ENCODE measurements around the gene CTLA4.

The CTLA4 gene

GRCh38 chr2:203890733-203891132 is 23.2 kb downstream of the CTLA4 start:
- DNase-seq: no peak

- DNase-seq: no peak
Observed at GRCh38 chr2:203891474-203891873, 23.9 kb downstream of the CTLA4 start.

GRCh38 chr2:203892207-203892606 is 24.6 kb downstream of the CTLA4 start:
- no peak for DNase-seq

DNA sequence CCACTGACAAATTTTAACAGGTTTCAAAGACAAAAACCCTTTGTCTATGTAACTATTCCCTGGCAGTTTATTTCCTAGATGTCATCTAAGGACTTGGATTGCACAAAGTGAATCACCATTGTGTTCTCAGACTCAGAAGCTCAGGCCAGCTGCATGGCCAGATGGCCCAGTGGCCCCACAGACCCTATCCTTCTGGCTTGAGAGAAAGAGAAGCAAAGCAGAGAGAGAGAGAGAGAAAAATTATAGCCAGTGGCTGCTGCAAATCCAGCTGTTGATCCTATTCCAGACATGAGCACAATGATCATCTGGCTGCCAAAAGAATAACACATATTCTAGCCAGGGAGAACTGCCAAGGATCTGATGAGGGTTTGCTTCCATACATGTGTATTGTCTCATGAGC is 25.8 kb downstream of the CTLA4 start:
- DNase-seq: peak in 28 of 51 donors; percentile 4 to 80 (median 50)

GRCh38 chr2:203893840-203894239 is 26.3 kb downstream of the CTLA4 start:
- DNase-seq: peak in 1 of 51 donors; percentile 67

- no peak for DNase-seq
Observed at GRCh38 chr2:203894262-203894661, 26.7 kb downstream of the CTLA4 start.

DNA sequence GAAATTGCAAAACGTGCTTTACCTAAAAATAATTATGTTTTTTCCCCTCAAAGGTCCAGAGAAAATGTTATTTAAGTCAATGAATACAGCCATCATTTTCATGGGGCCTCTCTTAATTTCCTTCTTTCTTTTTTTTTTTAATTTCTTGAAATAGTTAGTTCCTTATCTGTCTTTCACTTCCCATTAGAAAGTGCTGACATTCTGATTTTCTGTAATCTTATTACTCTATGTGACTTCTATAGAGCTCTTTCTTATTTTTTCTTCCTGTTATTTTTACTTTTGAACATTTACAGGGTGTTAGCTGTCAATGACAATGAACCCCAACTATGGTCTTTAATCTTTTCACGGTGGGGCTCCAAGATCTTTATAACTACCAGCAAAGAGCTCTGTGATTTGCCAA is 30.0 kb downstream of the CTLA4 start:
- DNase-seq: no peak

DNA sequence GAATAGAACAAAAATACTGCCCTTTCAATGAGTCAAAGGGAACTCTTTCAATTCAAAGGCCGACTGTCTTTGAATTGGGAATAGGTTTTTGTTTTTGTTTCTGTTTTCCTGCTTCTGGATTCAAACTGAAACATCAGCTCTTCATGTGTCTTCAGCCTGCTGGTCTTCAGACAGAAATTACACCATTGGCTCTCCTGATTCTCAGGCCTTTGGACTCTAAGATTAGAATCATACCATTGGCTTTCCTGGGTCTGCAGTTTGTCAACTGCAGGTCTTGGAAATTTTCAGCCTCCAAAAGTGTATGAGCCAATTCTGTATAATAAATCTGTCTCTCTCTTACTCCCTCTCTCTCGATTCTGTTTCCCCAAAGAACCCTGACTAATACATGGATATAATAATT is 31.1 kb downstream of the CTLA4 start:
- DNase-seq: no peak

- no peak for DNase-seq
Observed at GRCh38 chr2:203900253-203900652, 32.7 kb downstream of the CTLA4 start.

DNA sequence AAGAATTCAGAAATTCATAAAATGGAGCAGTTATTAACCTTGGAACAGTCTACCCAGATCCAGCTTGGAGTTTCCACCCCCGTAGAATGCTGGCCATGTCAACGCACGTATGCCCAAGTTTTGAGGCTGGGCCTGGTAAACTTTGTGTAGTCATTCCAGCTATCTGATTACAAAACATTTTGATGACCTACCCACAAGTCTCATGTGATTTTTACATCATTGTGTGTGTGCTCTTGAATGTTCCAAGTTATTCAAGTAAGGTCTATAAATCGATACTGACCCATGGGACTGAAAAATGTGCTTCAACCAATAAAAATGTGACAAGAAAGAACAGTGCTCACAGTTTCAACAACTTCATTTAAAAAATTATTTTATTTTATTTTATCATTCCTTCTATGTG is 36.5 kb downstream of the CTLA4 start:
- no peak for DNase-seq

GRCh38 chr2:203905656-203906055 is 38.1 kb downstream of the CTLA4 start:
- DNase-seq: no peak

- DNase-seq: peak in 2 of 51 donors; percentile 1 to 3
Observed at GRCh38 chr2:203908066-203908796, 40.7 kb downstream of the CTLA4 start.

DNA sequence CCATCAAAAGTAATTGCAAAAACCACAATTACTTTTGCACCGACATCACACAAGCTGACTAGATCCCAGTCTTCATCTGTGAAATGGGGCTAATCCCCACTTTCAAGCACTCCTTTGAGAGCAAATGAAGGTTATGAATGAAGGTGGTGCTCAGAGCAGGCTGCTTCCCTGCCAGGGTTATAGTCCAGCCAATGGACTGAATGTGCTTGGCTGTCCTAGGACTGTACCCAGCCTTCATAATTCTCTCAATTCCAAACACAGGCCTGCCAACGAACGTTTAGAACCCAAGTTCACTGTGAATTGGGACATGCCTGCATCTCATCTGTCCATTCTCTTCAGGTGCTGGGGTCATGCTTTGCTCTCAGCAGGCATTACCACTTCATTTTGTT is 41.2 kb downstream of the CTLA4 start:
- DNase-seq: no peak

DNA sequence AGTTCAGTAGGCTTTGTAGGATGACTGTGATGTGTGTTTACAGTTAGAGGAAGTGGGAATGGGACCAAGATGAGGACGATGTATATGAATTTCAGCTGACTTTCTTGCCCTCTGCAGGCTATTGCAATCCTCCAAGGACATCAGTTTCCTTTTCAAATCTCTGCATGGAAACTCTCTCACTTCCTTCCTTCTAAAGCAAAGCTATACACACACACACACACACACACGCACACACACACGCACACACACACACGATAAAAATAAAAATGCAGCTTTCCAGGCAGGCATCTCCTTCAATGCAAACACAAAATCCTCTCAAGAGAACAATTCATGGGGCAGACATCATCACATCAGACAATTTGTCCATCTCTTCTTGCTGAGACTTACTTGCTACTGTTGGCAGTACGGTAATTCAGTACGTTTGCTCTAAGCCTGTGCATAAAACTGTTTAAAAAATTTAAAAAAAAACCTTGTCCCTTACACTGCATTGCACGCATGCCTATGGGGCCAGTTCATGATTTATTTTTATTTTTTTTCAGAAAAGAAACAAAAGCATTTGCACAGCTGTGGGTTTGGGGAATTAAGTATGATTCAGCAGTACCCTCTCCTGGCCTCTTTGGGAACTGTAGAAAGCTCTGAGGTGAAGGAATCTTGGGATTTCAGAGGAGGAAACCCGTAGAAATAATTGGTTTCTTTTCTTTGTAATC is 41.8 kb downstream of the CTLA4 start:
- peak in 11 of 51 donors; percentile 2 to 82 (median 7) for DNase-seq

- DNase-seq: peak in 1 of 51 donors; percentile 2
Observed at GRCh38 chr2:203909974-203910373, 42.4 kb downstream of the CTLA4 start.

- DNase-seq: no peak
Observed at GRCh38 chr2:203913947-203914346, 46.4 kb downstream of the CTLA4 start.

DNA sequence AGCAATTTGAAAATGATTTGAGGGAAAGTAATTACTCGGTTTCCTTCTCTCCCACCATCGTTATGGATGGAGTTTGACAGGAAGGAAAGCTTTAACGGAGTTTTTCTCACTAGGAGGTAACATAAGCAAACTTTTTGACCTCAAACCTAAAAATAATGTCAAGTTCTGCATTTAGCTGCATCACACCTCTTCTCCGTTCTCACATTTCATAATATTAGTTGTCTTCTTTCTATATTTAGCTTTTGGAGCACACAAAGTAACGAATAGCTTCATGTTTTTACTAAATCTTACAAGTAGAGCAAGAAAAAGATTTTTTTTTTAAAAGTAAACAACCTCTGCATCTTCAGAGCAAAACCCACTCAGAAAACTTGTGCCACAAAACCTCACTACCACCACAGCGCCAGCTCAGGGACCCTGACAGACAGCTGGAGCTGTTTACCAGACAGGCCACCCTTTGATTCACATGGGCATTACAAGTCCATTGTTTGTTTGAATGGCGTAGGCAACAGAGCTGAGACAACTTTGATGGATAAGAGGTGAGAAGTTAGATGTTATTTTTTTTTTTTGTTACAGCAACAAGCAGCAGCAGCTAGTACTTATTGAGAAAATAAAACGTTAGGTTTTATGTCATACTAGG is 47.1 kb downstream of the CTLA4 start:
- no peak for DNase-seq

DNA sequence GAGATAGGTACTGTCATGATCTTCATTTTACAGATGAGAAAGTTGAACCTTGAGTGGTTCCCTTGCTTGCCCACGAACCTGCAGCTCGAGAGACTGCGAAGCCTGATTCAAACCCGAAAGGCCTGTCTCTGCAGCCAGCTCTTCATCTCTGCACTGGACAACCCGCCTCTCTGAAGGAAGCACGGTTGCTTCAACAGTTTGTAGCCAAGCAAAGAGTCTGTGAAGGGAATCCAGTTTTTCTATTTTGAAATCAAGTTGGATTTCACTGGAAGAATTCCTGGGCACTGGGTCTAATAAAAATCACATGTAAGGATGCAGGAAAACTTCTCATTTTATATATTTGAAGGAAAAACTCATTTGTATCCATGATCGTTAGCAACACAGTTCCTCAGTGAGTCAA is 47.7 kb downstream of the CTLA4 start:
- no peak for DNase-seq

DNA sequence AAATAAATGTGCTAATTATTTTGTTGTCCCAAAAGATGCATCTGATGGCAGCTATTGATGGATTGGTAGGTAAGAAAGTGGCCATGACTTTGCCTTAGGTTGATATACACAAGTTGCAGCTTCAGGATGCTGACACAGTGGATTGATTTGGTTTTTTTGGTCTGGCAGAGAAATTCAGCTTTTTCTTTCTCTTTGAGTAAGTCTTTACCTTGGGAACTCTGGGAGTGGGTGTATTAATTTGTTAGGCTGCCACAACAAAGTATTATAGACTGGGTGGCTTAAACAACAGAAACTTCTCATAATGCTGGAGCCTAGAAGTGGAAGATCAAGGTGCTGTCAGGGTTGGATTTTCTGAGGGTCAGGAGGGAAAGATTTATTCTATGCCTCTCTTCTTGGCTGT is 49.2 kb downstream of the CTLA4 start:
- no peak for DNase-seq

- peak in 1 of 51 donors; percentile 9 for DNase-seq
Observed at GRCh38 chr2:203918264-203918663, 50.7 kb downstream of the CTLA4 start.

DNA sequence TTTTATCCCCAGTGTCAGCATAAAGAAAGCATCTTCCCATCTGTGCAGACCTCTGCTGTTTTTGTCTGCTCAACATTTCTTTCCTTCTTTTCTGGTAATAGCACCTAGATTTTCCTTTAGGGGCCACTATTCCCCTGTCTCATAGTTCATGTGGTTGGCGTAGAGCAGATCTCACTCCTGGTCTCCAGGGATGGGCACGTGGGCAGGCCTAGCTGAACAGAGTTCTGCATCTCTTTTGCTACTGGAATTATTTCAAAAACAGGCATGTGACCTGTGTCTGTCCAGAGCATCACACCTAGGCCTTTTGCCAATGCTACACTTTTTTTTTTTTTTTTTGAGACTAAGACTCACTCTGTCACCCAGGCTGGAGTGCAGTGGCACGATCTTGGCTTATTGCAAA is 51.3 kb downstream of the CTLA4 start:
- DNase-seq: no peak

Measured in hypothalamus (tissue), 51 donors.